Fibroblast of lung (primary cell): Measurements from ENCODE around the gene LIN28A.

Source experiments
- EZH2 ChIP-seq: IDR thresholded peaks from 2 replicates; pipeline ENCODE4 v1.5.1; 2012; ENCODE audit warnings: low read length, control low read depth, mild to moderate bottlenecking; ENCODE audit errors: missing control alignments
- TF ChIP-seq, protein P1 (sequence below), 2 donors: IDR thresholded peaks in 1 of 2; conservative IDR thresholded peaks in 1 of 2; 1 replicate in 1 of 2; 2 replicates in 1 of 2; pipeline ENCODE4 v1.5.1; 2011 to 2012; ENCODE audit warnings: low read length in 2 of 2, control low read depth in 1 of 2, inconsistent platforms in 1 of 2, low read depth in 1 of 2, mild to moderate bottlenecking in 1 of 2

DNA sequence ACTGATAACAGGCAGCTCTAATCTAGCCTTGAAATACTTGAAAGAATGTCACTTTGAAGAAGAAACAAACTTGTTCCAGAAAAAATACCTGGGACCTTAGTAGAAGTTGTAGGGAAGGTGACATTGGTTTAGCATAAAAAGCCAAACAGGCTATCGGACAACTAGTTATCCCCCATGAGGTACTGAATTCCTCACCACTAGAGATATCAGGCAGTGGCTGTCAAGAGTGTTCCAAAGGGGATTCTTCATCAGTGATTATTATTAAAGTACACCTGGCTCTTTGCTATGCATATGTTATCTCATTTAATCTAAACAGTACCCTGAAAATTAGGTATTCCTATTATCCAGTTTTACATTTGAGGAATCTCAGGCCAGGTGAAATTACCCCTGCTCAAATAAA, 48.5 kb downstream of the LIN28A start:
- TF ChIP-seq, protein P1, sequence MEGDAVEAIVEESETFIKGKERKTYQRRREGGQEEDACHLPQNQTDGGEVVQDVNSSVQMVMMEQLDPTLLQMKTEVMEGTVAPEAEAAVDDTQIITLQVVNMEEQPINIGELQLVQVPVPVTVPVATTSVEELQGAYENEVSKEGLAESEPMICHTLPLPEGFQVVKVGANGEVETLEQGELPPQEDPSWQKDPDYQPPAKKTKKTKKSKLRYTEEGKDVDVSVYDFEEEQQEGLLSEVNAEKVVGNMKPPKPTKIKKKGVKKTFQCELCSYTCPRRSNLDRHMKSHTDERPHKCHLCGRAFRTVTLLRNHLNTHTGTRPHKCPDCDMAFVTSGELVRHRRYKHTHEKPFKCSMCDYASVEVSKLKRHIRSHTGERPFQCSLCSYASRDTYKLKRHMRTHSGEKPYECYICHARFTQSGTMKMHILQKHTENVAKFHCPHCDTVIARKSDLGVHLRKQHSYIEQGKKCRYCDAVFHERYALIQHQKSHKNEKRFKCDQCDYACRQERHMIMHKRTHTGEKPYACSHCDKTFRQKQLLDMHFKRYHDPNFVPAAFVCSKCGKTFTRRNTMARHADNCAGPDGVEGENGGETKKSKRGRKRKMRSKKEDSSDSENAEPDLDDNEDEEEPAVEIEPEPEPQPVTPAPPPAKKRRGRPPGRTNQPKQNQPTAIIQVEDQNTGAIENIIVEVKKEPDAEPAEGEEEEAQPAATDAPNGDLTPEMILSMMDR (conservative IDR thresholded peaks at IDR 0.05 in 1 of 2, IDR thresholded peaks at IDR 0.05 in 1 of 2; ENCODE audit: low read depth in 1 of 2, low read length in 2 of 2) = no peak
- no peak for TF ChIP-seq EZH2
